GM04503 (cell line): Measurements from ENCODE around the gene TRIM8.
"Not testable (repeated sequence)": the region's sequence is repeated elsewhere in the genome, so short reads cannot be mapped to it uniquely, and the experiment has no call there.

Experiments used
- DNase-seq: peaks from one replicate; pipeline ENCODE4 v3.0.0-alpha.2; 2012; ENCODE audit warnings: low read depth

The TRIM8 gene

DNA sequence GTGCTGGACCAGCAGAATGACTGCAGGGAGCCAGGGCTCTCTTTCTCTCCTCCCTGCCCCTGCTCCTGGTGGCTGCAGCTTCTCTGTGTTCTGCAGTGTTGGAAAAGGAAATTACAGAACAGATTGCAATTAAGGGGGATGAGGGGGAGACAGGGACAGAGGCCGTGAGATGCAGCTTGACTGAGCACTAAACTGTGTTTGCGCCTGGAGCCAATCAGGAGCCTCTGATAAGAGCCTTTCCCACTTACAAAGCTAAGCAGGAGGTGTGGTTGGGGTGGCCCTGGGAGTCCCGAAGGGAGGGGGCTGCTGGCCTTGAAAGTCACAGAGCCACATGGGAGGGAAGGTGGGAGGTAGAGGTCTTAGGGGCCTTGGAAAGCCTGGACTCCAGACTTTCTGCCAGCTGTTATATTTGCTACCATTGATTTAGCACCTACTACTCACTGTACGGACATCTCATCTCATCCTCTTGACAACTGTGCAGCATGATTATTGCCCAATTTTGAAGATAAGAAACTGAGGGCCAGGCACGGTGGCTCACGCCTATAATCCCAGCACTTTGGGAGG lies 26.7 kb downstream of the TRIM8 start:
- no peak for DNase-seq

DNA sequence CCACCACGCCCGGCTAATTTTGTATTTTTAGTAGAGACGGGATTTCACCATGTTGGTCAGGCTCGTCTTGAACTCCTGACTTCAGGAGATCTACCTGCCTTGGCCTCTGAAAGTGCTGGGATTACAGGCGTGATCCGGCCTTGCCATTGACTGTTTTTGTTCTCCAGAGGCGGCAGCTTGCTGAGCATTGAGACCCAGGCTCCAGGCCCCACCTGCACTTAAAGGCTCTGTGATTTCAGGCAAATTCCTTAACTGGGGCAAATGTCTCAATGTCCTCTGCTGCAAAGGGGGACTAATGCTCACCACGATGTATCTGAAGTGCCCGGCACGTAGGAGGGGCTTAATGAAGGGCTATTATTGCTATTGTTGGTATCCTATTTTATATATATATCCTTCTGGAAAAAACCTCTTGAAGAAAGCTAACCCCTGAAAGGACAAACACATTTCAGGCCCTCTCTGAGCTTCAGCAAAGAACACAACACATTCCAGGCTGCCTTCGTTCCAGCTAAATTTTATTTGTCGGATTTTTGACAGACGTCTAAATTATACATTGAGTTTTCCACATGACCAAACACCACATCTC lies 29.0 kb downstream of the TRIM8 start:
- DNase-seq = no peak

DNA sequence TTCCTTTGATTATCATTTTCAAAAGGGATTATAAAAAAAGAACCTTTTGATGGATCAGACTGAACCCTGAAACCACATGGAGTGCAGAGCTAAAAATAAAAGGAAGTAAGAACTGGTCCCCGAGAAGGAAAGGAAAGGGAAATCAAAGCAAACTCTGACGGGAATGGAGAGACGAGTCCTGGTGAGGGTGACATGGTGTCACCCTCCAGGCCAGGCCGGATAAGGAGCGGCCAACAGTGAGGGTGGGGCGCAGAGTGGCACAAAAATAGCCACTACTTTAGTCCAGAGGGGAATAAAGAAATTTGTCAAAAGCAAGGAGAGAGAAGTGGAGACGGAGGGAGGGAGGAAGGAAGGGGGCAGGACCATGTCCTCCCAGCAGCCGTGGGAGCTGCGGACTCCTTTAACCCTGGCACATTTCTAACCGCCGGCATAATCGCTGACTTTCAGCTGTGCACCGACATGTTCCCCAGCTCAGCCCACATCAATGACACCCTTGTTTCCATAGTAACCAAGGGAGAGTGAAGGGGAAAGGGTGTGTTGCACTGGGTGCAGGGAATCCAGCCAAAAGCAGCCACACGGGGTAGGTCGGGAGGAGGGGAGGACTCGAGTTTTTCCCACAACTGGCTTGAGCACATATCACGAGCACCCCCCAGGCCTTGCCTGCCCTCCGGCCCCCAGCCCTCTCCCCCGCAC lies 29.7 kb downstream of the TRIM8 start:
- DNase-seq = no peak

- DNase-seq = no peak
These were observed 30.3 kb downstream of the TRIM8 start for GRCh38 chr10:102674566-102674965.

DNA sequence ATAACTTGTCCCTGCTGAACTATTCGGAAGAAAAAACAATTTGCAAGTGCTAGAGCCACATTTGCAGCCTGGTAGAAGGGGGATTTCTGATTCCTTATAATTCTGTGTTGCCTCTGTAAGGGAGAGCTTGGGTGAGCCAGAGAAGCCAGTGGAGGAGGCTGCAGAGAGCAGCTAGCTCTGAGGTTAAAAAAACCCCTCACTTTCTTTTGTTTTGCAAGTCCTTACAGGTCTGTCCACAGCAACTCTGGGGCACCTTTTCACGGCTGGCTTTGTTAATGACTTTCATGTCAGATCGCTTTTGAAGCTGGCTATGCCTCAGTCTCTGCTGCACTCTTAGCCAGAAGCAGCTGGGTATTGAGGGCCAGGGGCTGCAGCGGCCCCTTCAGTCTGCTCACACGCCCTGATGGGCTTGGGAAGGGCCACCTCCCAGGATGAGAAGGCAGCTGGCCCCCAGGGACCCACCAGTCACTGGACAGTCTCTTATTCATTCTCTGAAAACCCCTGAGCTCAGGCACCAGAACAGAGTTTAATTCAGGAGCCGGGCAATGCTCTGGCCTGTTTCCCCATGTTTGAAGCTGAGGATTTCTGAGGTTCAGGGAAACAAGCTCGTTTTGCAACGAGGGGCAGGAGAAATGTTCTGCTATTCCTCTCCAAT lies 30.9 kb downstream of the TRIM8 start:
- no peak for DNase-seq

DNA sequence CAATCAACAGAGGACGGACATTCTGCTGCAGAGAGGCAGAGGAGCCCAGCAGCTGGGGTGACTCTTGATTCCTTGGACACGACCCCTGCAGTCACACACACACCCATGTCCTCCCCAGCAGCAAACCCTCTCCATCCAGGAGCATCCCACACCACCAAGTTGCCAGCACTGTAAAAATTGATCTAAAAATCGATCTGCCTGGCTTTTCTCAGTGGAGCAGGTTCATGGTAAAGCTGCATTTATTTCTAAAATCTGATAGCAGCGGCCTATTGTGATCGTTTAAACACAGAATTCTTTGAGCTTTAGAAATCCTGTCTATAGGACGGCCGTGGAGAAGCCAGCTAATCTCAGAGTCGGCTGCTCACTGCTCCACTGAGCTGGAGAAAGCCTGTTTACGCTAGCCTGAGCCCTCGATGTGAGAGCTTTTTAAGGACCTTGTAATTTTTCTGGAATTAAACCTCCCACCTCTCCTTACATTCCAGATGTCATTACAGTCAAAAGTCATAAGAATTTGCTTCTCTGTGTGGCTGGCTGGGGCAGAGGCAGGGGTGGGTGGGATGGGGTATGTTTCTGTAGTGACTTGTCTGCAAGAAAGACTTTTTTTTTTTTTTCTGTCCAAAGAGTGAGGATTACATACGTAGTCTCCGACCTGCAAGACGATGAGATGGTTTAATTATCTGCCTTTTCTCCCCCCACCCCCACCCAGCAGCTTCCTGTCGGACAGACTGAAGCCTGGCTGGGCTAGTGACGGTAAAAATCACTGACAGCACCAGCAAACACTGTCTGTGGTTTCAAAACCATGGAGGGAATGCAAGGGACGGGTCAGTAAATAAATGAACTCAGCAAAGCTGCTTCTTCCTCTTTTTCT lies 31.6 kb downstream of the TRIM8 start:
- peak; percentile 85 for DNase-seq

GRCh38 chr10:102676534-102677315 lies 32.4 kb downstream of the TRIM8 start:
- DNase-seq = no peak

DNA sequence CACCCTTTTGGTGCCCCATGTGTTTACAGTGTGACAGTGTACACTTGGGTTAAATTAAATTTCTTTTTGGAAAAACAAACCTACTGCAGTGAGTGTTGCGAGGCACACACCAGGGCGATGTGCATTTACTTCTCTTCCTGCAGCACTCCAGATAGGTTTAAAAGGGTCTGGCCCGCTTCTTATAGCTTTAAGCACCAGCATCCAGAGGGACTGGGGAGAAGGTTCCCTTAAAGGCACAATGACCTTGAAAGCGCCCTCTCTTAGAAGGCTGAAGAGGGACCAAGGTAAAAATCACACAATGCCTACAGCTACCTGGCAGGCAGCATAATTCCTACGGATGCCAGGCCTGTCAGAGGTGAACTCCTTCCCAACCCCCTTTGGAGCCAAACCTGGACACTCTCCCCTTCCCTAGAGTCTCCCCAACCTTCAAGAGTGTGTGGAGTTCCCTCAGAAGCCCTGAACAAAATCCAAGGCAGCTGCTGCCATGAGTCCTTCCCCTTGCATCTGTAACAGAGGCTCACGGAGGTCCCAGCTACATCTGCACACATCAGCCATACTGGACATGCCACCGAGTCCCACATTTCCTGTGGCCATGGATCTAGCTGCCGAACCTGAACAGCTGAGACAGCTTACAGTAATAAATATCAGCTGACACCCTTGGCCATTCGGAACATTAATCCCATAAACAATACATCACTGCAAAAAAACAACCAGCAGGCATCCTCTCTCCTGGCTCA lies 33.2 kb downstream of the TRIM8 start:
- no peak for DNase-seq

- DNase-seq = no peak
These were observed 33.8 kb downstream of the TRIM8 start for GRCh38 chr10:102678068-102678400.

DNA sequence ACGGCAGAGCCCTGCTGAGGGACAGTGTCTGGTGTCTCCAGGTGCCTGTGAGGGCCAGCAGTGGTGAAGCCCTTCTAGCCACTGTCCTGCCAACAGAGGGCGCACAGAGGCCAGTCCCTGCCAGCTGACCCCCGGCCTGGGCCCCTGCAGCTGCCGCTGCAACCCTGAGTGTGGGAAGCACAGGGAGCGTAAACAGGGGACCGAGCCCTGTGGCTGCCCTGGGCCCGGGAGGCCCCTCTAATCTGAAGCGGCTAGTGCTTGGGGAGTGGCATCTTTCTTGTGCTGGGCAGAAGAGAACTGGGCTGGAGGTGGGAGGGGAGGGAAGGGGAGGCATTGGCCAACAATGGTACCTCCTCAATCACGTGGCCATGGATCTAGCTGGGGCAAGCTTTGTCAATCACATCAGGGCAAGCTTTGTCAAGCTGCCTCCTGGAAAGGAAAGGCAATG lies 34.6 kb downstream of the TRIM8 start:
- DNase-seq = no peak

DNA sequence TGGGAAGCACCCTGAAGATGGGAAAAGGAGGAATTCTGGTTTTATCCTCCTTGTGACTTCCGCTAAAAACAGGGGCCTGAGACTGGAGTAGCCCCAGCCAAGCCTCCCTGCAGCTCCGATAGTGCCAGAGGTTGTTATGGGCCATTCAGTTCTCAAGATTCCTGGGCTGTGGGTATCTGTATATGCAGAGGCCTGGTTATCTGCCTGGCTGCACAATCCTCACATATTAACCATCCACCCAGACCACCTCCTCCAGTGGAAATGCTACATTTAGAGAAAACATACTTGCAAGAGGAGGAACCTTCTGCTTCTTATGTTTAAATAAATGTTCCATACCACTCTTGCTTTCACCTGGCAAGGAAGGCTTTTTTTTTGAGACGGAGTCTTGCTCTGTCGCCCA lies 35.3 kb downstream of the TRIM8 start:
- DNase-seq = no peak

- DNase-seq = no peak
These were observed 37.4 kb downstream of the TRIM8 start for GRCh38 chr10:102681696-102682095.

GRCh38 chr10:102682416-102682815 lies 38.1 kb downstream of the TRIM8 start:
- DNase-seq = no peak

- DNase-seq = no peak
These were observed 38.7 kb downstream of the TRIM8 start for GRCh38 chr10:102682981-102683380.

DNA sequence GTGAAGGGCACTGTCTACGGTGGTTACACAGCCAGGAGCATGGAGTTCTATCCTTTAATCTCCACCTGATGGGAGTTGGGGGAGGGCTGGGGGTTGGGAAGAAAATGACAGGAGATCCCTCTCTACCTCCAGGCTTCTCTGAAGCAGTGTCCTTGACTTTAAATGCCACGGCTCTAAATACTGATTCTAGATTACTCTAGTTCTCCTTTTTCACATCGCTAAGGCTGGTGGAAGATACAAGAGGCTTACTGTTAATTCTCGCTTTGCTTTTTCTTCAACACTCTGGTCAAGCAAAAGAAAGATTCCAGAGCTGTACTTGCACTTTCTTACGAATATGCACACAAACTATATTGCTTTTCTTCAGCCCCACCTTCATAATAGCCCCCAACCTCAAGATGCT lies 39.5 kb downstream of the TRIM8 start:
- no peak for DNase-seq

- DNase-seq = no peak
These were observed 47.2 kb downstream of the TRIM8 start for GRCh38 chr10:102691285-102692066.

DNA sequence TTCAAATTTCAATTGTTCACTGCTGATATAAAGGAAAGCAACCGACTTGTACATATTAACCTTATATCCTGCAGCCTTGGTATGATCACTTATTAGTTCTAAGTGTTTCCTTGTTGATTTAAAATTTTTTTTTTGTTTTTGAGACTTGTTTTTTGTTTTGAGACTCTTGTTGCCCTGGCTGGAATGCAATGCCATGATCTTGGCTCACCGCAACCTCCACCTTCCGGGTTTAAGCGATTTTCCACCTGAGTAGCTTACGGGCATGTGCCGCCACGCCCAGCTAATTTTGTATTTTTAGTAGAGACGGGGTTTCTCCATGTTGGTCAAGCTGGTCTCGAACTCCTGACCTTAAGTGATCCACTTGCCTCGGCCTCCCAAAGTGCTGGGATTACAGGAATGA lies 51.1 kb downstream of the TRIM8 start:
- DNase-seq = not testable (repeated sequence)

GRCh38 chr10:102696736-102697135 lies 52.5 kb downstream of the TRIM8 start:
- no peak for DNase-seq

GRCh38 chr10:102698894-102699293 lies 54.6 kb downstream of the TRIM8 start:
- no peak for DNase-seq

DNA sequence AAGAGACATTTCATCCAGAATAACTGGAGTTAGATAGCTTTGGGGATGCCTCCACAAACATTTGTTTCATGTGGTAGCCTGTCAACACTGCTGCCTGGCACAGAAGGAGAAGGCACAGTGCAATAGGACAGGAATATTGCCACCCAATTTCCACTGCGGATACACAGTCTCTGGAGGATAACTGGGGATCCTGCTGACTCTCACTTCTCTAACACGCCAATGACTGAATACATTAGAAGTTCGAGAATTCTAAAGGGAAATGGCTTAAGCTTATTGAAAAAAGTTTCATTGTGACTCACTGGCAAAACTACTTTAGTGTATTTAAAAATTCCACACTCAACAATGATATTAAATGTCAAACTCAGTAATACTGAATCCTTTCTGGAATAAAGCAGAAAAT lies 57.0 kb downstream of the TRIM8 start:
- DNase-seq = no peak
